Measurements from ENCODE around the gene XRCC5.
"Not testable (repeated sequence)": the region's sequence is repeated elsewhere in the genome, so short reads cannot be mapped to it uniquely, and the experiment has no call there.

Gene XRCC5

GRCh38 chr2:216108967-216109921, at the start of gene XRCC5:
Gene XRCC5, plus strand, starts transcription at chr2:216109348. Its CDS starts 89 bp downstream, at chr2:216109437.
- peak; percentile 97 for DNase-seq (ENCODE audit: low read depth in 2 of 2)

DNA sequence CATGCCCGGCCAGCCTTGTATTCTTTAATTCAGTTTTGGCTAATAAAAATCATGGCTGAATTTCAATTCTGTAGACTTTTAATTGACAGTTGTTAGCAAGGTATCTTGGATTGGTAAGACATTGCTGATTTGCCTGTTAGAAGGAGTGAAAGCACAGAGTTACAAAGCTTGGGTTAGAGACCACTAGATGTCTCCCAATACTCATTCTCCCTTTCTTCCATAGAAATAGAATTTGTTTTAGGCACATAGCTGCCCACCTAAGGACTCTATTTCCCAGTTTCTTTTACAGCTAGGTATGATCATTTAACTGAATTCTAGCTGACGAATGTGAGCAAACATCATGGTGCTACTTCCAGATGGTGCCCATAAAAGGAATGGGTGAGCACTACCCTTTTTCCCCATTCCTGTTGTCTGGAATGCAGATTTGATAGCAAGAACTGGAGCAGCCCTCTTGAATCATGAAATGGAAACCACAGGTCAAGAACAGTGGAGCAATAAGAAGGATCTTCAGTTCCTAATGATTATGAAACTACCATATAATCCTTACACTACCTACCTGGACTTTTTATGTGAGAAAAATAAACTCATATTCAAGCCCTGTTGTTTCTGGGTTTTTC, 45.0 kb upstream of the XRCC5 start:
- DNase-seq (ENCODE audit: low read depth in 2 of 2), result no peak

DNA sequence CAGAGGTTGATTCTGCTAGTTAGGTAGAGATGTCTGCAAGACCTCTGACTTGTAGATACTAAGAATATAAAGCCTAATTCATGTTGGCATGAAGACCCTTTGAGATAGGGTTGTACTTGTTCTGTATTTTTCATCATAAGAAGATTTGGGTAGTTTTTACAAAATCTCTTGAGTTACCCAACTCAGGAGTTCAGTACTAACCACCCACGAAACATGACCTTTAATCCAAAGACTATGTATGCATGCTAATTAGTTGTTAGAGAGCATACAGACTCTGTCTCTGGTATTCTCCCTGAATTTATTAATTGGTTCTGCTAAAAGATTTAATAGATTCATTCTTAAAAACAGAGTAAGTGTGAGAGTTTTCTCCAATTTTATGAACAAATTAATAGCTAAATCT, 44.5 kb upstream of the XRCC5 start:
- no peak for DNase-seq (ENCODE audit: low read depth in 2 of 2)

DNA sequence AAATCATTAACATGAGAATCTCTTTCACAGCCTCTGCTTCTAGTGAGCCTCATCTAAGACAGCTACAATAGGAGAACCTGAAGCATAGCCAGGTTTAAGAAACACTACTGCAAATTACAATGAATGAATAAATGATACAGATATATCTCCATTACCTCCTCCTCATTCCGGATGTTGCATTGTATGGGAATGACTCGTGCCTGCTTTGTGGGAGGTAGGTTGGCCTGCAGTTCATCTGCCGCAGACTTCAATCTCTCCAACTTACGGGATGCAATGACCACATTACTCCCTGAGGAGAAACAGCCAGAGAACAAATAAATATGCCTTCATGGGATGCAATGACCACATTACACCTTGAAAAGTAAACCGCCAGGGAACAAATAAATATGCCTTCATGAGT, 42.9 kb upstream of the XRCC5 start:
- no peak for DNase-seq (ENCODE audit: low read depth in 2 of 2)

- DNase-seq (ENCODE audit: low read depth in 2 of 2), result no peak
Measured at GRCh38 chr2:216069028-216069427, 40.1 kb upstream of the XRCC5 start.

- no peak for DNase-seq (ENCODE audit: low read depth in 2 of 2)
Measured at GRCh38 chr2:216070195-216070594, 39.0 kb upstream of the XRCC5 start.

- DNase-seq (ENCODE audit: low read depth in 2 of 2), result no peak
Measured at GRCh38 chr2:216071111-216071851, 37.9 kb upstream of the XRCC5 start.

DNA sequence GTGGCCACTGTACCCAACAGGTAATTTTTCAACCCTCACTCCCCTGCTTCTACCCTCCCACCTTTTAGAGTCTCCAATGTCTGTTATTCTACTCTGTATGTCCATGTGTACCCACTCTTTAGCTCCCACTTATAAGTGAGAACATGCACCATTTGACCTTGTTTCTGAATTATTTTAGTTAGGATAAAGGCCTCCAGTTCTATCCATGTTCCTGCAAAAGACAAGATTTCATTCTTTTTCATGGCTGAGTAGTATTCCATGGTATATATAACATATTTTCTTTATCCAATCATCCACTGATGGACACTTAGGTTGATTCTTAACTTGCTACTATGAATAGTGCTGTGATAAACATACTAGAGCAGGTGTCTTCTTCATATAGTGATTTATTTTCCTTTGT, 36.7 kb upstream of the XRCC5 start:
- DNase-seq (ENCODE audit: low read depth in 2 of 2), result no peak

- DNase-seq (ENCODE audit: low read depth in 2 of 2), result no peak
Measured at GRCh38 chr2:216073773-216074172, 35.4 kb upstream of the XRCC5 start.

GRCh38 chr2:216074380-216074779, 34.8 kb upstream of the XRCC5 start:
- no peak for DNase-seq (ENCODE audit: low read depth in 2 of 2)

DNA sequence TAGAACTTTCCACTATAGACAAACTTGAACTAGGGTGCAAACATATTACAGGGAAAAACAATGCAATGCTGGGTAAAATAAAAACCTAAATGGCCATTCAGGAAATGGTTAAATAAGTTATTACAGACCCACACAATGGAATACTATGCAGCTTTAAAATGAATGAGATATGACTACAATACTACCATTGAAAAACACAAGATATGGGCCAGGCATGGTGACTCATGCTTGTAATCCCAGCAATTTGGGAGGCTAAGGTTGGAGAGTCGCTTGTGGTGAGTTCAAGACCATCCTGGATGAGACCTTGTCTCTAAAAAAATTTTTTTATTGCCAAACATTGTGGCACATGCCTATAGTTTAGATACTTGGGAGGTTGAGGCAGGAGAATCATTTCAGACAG, 34.4 kb upstream of the XRCC5 start:
- DNase-seq (ENCODE audit: low read depth in 2 of 2), result no peak

- no peak for DNase-seq (ENCODE audit: low read depth in 2 of 2)
Measured at GRCh38 chr2:216075510-216076485, 33.4 kb upstream of the XRCC5 start.

- no peak for DNase-seq (ENCODE audit: low read depth in 2 of 2)
Measured at GRCh38 chr2:216078776-216079175, 30.4 kb upstream of the XRCC5 start.

- not testable (repeated sequence) for DNase-seq (ENCODE audit: low read depth in 2 of 2)
Measured at GRCh38 chr2:216080048-216080447, 29.1 kb upstream of the XRCC5 start.

GRCh38 chr2:216081012-216081411, 28.1 kb upstream of the XRCC5 start:
- no peak for DNase-seq (ENCODE audit: low read depth in 2 of 2)

DNA sequence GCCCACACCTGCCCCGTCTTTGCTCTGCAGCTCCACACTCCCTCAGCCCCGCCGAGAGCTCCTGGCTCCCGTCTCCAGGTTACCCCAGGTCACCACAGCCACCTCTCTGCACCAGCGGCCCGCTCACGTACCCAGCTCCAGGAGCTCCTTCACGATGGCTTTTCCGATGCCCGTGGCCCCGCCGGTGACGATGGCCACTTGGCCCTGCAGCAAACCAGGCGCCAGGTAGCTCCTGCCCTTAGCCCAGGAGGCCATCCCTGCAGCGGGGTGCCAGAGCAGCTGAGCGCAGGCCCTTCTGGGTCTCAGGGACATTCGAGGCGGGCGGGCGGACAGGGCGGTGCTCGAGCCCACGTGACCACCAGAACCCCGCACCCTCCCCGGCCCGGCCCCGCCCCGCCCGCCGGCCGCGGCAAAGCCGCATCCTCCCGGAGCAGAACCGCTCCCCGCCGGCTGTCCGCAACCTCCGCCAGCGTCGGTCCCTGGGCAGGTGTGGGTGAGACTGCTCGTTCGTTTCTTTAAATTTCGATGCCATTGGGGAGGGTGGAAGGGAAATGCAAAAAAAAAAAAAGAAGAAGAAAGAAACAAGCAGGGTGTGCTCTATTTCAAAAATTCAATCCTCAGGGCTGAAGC, 27.5 kb upstream of the XRCC5 start, which contains the start of the genes PECR and TMEM169:
TSS of gene PECR (minus strand) at position 323 of the 630 bp plus-strand sequence. CDS start at position 255, 68 bp downstream.
TSS of gene TMEM169 (plus strand) at position 433 of the 630 bp plus-strand sequence. CDS start 14,045 bp downstream, outside the sequence.
- DNase-seq (ENCODE audit: low read depth in 2 of 2), result peak; percentile 42 to 59

DNA sequence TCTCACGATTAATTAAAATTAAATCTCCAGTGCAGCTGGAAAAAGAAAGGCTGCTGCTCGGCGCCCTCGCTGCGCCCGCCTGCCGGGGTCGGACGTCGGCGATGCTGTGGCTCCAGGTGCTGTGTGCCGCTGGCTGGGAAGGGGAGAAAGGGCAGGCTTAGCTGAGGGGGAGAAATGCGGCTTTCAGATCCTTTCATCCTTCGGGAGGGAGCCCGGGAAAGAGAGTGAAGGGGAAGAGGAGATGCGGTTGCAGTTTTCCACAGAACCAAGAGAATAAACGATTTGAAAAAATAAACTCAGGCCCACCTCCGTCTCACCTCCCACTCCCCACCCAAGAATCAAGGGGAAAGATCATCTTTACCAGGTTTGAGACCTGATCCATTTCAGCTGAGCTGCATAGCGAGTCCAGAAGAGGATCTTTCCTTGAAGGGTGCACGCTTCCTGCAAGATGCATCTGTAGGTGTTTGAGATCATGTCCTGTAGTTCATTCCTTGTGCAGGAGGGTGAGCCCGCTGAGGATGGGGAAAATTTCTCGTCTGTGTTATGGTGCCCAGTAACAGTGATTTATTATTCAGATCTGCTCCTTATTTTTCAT, 26.9 kb upstream of the XRCC5 start:
- DNase-seq (ENCODE audit: low read depth in 2 of 2), result no peak

DNA sequence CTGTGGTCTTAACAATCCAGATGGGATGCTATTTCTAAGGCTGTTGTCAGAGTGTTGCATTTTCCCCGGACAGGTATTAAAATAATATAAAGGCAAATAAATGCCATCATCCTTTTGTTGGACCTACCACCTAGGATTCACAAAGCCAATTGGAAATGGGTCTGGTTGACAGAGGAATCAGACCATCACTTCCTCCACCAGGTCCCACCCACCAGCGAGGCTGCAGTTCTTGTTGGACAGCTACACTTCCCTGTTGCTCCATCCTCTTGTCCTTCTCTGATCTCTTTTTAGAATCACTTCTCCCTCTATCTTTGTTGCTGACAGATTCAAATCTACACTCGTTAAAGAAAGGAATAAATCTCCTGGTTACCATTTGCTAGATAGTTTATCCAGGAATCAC, 26.3 kb upstream of the XRCC5 start:
- no peak for DNase-seq (ENCODE audit: low read depth in 2 of 2)

- no peak for DNase-seq (ENCODE audit: low read depth in 2 of 2)
Measured at GRCh38 chr2:216083464-216084281, 25.5 kb upstream of the XRCC5 start.
